Skin of body (tissue), 2 donors: ENCODE data around the gene ST6GAL1. TPM values are rescaled to one million over a fixed set of nuclear protein-coding genes. Genes with fewer than 3 reads are reported as not detected.

Experiments
- DNase-seq: peaks from one replicate; lab custom pipeline; 2025; lab: John Stamatoyannopoulos, UW
- total RNA-seq: library from RNA; depleted of rRNA; stranded (reverse); fragments of >200 nt; gene quantifications from one replicate; pipeline ENCODE4 v1.2.3, GENCODE V29; 2014

Gene ST6GAL1
- total RNA-seq, 1 donor from 2014 or later: 16.7 TPM

DNA sequence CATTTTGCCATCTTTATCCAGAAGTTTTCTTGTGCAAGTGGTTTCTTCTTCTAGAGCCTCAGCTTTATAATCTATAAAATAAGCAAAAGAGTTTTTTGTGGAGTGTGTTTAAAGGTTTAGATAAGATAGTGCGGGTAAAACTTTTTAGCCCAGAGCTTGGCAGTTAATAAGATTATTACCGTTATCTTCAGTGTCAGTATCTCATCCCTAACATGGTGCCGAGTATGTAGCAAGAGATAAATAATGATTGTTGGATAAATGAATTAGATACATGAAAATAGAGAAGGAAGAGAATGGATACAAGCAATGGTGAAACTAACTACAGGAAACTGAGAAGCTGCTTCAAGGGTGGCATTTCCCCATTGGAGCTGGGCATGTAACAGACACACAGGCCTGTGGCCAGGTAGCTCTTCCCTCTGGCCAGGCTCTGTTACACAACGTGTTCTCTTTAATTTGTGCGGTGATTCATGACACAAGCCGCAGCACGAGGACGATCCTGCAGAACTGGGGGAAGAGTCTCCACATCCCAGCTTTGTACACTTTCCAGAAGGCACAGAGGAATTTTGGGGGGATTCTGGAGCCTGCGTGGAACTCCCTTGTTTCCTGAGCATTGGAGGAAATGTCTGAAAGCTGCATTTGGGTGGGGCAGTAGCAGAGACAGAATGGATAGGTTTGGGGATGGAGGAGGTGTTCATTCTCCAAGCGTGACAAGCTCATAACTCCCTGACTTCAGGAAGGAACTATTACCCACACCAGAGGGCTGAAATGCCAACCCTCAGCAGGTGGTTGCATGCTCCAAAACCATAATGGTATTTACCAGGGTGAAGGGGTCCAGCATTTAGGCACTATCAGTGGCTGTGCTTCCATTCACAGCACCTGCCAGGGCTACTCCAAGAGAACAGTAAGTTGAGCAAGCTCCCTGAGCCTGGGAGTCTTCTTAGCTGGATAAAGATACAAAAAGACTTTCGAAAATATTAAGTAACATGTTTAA, 14.2 kb upstream of the ST6GAL1 start:
- DNase-seq: no peak

DNA sequence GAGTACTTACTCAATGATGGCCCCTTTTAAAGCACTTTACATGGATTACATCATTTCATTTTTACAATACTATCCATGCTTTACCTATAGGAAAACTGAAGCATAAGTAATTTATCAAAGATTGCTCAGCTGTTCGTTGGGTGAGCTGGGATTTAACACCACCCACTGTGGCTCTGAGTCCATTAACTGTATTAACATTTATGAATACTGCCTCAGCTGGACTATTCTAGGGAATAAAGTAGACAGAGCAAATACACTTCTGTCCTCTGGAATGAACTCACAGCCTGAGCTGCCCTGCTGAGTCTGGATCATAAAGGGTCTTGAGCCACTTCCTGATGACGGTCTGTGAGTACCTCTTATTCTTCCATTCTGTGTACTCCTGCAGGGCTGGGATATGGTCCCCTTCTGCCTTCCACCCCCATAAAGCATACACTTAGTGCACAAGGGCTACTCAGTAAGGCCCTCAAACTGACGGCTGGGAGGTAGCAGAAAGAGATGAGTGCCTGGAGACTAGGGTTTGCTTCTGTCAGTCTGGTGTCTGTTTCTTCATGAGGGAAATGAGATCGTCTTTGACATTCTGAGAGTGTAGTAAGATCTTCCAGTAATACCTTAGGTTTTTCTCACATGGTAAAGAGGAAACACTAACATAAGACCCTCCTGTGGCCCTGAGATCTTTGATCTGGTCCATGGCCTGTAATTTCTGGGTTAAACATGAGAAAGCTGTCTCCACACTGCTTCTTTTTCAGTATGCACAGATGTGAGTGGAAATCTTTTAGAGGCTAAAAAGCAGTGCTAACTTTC, 12.6 kb upstream of the ST6GAL1 start:
- no peak for DNase-seq

DNA sequence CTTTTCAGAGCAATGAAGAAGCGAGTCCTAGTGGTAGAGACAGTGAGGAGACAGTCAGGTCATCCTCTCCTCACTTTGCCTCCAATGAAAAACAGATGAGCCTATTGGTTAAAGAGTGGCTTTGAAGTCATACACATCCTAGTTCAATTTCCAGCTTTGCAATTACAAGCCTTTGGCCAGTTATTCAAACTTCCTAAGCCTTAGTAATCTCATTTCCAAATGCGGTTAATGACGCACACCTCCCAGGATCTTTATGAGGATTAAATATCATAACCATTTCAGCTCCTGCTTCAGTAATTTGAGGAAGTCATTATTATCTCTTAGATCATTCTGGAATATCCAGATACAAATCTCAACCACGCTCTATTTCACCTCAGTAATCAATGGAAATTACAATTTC, 10.0 kb upstream of the ST6GAL1 start:
- no peak for DNase-seq

DNA sequence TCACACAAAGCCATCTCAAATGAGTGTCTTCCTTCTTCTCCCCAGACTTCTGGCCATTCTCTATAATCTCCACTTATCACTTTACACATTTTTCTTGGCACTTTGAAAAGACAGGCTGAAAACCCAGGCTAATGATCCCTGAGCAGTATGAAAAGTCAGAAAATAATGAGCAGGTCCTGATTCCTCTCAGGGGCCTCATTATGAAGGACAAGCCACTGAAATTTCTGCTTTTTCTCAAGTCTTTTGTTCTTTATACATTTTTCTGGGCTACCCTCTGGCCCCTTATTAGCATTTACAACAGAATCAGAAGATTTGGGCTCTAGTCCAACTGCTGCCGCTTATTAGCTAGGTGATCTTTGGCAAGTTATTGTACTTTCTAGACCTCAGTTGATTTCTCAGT, 9.5 kb upstream of the ST6GAL1 start:
- no peak for DNase-seq

DNA sequence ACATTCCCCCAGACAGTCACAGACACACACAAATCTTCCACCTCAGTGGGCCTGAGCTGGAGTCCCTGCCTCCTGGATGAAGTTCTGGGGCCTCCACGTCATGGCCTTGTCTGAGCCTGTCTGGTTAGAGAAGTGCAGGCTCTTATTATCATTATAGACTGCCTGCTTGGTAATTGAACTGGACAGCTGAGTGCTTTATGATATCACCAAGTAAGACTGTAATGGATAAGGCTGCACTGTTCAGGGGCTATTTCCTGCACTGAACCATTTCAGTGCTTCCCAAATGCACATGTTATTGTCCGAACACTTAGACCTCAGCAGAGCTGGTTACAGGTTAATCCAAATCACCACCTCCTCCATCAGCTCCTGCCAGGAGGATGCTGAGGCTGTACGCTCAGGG, 8.7 kb upstream of the ST6GAL1 start:
- no peak for DNase-seq

DNA sequence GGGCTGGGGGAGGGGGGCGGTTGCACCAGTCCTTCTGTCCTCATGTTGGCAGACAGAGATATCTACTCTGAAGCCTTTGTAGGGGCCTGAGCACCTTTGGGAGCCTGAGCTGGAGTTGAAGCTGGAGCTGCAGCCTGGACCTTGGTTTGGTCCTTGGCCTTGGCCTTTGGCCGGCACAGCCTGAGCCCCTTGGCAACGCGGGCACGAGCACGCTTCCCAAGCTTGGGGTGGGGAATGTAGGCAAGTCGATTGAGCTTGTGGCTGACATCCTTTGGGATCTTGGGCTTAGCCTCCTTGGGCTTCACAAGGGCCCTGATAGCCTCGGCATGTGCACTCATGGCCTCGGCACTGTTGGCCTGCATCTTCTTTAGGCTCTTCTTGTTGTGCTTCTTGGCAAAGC, 8.1 kb upstream of the ST6GAL1 start:
- no peak for DNase-seq

DNA sequence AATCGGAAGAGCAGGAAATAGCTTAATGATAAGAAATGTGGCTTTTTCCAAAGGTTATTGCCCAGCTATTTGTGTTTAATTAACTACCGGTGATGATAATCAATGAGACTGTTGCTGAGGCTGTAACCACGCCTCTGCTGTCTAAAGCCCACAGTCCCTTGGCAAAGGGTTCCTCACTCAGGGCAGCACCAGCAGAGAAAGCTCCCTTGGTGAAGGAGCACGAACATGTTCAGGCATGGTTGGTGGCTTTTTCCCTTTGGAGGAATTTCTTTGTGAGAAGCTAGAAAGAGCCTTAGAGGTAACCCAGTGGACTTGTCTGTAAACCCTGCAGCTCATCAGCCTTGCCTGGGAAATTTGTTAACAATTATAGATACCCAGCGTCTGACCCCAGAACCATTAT, 7.5 kb upstream of the ST6GAL1 start:
- no peak for DNase-seq

DNA sequence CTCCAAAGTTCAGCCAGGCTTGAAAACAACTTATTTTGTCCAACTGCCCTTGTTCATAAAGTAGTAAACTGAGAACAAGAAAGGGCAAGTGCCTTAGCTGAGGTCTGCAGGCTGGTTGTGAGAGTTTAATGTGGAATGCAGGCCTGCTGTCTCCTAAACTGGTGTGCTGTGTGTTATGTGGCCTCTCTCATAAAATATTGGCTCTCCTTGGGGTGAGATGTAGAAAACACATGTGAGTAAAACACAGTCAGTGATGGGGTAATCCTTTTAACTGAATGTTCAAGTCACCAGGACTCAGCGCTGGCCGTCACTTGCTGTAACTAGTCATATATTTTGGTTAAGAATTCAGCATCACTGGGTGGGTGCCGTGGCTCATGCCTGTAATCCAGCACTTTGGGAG, 7.1 kb upstream of the ST6GAL1 start:
- no peak for DNase-seq

DNA sequence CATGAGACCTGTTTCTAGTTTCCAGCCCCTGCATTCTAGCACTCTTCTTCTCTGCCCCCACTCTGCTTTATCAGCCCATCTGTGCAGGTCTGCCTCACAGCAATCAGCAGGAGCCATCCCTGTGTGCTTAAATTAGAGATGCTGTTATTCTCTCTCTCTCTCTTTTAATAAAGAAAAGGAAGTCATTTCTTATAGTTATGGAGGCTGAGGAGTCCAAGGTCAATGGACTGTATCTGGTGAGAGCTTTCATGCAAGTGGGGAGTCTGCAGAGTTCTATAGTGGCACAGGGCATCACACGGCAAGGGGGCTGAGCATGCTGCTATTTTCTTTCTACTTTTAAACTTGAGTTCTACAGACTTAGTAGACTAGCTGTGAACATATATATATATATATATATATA, 4.5 kb upstream of the ST6GAL1 start:
- DNase-seq: no peak

DNA sequence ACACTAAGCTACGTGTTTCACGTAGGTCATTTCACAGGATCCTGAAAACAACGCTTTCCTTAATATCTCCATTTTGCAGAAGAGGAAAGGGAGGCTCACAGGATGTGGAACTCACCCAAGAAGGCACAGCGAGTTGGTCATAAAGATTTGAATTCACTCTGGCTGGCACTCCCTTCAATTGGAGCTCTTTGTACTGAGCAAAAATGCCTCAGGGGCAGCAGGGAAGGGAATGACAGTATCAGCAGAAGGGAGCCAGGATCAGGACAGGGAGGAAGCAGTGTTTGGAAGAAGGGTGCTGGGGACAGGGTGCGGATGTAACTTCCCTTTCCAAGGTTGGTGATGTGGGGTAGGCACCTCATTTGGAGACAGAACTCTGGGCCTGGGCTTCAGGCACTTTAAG, 1.1 kb upstream of the ST6GAL1 start:
- no peak for DNase-seq

DNA sequence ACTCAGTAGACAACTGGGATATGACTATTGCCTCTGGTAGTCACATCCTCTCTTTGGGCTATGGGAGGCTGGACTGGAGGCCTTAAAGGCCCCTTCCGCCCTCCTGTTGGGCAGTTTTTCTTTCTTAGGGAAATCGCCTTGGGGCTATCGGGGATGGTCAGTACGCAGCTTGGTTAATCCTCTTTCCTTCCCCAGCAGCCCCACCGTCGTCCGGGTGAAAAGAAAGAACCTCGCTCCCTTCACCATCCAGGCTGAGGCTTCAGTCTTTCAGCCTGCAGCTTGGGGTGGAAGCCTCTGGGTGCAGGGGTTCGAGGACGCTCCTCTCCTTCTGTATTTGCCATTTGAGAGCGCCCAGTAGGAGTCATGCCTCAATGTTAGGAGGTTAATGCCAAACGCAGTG, 641 bp upstream of the ST6GAL1 start:
- no peak for DNase-seq

DNA sequence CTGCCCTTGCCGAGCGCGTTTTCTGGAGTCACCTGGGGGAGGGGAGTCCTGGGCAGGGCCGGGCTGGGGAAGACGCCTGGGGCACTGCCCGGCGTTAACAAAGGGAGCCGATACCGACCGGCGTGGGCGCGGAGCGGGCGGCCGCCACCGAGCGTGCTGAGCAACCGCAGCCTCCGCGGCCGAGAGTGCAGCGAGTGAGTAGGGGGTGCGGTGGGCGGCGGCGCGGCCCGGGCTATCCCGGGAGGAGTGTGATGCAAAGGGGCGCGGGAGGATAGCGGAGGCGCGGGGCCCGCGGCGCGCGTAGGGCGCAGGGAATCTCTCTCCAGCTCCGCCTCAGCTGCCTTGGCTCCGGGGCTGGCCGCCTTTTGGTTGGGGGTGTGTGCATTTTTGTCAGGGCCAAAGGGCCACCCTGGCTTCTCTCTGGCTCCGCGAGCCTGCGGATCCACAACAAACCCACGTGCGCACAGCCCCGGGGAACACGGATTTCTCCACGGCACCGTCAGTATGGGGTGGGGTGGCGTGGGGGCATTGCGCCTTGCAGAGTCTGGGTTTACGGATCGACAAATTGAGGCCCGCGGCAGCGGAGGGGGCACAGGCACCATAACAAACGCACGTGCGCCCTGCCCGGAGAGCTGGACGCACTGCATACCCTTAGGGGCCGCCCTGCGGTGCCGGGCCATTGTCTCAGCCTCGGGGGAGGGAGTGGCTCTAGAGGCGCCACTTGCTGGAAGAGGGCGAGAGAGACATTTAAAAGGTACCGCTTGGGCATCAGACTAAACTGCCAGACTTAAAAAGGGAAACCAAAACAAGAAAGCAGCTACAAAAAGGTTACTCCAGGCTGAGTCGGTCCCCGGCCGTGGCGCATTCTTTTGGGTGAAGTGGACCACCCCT, 560 bp downstream of the ST6GAL1 start:
- DNase-seq: no peak

DNA sequence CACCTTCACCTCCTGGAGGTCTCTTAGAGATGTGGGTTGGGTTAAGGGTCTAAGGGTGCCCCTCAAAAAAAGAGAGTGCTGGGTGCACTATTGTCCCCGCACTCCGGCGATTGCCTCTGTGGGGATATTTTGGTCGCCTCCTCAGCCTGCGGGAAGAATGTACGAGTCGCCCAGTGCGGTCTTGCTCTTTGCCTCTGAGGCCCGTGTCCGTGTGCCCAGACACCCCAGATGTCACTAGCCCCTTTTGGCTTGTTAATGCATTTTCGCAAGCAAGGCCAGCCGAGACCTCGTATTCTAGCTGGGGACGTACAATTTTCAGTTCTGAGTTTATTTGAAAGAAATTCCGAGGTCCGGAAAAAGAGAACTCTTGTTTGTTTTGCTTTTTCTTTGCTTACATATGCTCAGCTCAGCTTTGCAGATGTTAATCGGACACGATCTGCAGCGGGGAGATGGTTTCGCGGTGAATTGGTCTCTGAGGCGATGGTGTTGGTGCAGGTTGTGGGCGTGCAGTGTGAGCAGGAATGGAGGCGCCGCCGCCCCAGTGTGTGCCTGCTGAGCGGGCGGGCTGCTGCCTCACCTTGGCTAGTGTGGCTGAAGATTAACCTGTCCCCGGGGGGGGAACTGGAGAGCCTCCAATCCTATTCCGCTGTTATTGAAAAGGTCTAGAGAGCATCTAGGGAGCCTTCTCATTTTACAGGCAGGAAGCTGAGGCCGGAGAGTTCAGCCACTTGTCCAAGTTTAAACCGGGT, 1.4 kb downstream of the ST6GAL1 start:
- DNase-seq: no peak

DNA sequence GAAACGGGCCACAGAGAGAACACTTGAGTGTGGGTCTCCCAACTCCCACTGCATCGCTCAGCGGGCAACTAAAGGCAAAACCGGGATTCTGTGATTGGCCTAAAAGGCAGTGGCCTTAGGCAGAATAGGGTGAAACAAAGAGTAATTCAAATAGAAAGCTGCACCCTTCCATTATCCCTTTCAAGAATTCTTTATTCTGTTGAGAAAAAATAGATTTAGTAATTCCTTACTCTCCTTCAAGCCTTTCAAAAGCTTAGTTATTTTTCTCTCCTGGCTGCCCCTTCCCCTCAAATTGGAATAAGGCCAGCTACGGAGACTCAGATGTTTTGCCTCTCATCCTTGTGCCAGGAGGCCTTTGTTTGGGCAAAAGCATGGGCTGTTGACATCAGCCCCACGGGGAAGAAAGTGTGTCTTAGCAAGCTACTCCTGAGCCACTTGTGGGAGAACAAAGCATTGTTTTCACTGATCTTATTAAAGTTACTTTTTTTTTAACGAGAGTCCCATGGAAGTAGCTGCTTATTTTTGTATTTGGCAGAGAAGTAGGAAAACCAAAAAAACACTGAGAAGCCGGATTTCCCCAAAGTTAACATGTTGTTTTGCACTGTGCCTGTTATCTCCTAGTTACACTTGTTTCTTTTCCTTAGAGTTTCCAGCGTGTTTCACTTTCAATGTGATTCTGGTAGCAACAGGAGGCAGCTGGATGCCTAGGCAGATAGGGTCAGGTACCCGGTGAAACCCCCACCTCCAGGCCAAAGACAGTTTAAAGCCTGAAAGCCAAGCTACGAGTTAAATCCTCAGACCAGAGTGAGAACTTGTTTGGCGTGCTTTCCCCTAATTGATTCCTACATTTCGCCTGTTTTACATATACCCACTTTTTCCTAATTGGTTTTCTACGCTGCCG, 2.2 kb downstream of the ST6GAL1 start:
- peak; percentile 48 for DNase-seq

DNA sequence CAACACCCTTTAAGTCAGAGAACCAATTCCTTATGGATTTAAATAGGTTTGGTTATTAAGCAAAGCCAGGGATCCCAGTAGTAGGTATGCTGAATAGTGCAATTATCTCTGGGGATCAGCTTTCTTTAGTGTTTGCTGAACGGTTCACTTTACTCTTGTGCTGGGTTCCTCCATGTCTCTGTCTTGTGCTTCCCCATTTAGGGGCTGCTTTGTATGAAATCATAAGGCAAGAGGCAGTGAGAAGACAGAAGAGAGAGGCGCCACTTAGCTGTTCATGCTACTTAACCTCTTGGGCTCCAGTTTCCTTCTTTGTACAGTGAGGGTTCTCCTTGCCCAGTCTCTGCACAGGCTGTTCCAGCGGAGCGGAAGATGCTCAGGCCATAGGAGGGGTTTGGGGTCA, 3.5 kb downstream of the ST6GAL1 start:
- DNase-seq: no peak

DNA sequence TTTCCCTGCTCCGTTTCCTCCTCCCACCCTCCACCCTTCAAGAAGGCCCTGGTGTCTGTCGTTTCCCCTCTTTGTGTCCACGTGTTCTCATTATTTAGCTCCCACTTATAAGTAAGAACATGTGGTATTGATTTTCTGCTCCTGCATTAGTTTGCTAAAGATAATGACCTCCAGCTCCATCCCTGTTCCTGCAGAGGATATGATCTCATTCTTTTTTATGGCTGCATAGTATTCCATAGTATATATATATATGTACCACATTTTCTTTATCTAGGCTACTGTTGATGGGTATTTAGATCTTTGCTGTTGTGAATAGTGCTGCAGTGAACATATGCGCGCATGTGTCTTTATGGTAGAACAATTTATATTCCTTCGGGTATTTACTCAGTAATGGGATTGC, 4.8 kb downstream of the ST6GAL1 start:
- no peak for DNase-seq

DNA sequence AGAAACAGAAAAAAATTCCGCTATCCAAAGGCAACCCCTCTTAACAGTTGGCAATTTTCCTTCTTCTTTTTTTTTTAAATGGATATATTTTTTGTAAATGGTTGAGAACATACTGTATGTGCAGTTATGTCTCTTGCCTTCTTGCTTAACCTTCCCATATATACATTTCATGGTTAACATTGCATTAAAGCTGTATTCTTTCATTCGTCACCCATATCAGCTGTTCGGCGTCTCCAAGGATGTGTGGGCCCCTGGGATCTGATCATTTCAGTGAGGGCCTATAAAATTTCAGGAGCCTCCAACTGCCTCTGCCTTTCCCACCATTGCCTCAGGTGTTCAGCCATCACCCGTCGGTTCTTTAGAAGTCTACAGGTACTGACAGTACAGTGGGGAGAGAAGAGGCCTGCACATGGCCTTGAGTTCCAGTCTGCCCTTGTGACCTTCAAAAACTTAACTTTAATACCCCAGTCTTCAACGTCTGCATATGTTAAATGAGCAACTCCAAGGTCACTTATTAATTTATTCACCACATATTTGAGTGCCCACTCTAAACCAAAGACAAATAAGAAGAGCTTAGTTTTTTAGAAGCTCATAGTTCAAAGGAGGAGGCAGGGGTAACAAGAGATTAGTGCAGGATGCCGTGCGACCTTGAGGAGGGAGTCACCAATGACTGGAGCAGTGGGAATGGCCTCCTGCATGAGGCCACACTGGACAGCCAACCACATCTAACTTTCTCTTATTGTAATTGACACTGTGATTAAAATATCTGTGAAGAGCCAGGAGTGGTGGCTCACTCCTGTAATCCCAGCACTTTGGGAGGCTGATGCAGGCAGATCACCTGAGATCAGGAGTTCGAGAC, 6.9 kb downstream of the ST6GAL1 start:
- no peak for DNase-seq

DNA sequence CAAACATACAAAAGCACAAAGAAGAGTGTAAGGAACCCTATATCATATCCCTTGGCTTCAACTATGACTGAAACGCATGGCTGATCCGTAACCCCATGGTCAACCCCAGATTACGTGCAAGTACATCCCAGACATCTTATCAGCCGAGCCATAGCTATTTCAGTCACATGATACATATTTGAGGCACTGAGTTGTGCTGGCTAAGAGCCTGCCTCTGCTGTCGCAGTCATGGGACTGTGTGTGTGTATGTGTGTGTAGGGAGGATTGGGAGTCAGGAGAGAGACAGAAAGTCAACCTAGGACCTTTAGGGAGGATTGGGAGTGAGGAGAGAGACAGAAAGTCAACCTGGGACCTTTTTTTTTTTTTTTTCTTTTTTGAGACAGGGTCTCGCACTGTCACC, 8.4 kb downstream of the ST6GAL1 start:
- no peak for DNase-seq

DNA sequence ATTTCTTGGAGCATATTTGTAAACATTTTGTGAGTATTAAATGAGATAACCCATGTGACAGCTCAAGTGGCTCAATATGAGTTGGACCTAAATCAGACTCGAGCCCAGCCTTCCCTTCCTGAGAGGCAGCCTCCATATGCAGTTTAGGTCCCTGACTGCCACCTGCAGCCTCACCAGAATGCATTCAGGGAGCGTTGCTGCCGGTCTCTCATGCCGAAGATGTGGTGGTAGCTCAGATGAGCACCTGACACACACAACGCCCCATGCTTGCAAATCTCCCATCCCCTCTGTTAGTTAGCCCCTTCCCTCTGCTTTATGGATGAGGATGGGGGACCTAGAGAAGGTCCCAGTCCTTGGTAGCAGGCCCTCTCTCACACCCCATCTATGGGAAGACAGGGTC, 9.2 kb downstream of the ST6GAL1 start:
- no peak for DNase-seq
